HG02763 (cell line): ENCODE data around the gene LAMA1.

Experiments used
- ATAC-seq: cut with Tn5 transposase; IDR thresholded peaks from one replicate; pipeline ENCODE4 v1.9.1; 2021; ENCODE audit warnings: mild to moderate bottlenecking, moderate library complexity; ENCODE audit not compliant: unreplicated experiment

Gene LAMA1

GRCh38 chr18:7049951-7050350 lies 67.6 kb downstream of the LAMA1 start:
- ATAC-seq = no peak

- no peak for ATAC-seq
Measured at GRCh38 chr18:7048081-7048480, 69.5 kb downstream of the LAMA1 start.

- no peak for ATAC-seq
Measured at GRCh38 chr18:7047336-7047735, 70.3 kb downstream of the LAMA1 start.

GRCh38 chr18:7038330-7038851 lies 79.2 kb downstream of the LAMA1 start:
- no peak for ATAC-seq

- no peak for ATAC-seq
Measured at GRCh38 chr18:7037470-7037869, 80.1 kb downstream of the LAMA1 start.

- ATAC-seq = no peak
Measured at GRCh38 chr18:7035807-7036206, 81.8 kb downstream of the LAMA1 start.

- no peak for ATAC-seq
Measured at GRCh38 chr18:7034924-7035323, 82.7 kb downstream of the LAMA1 start.

GRCh38 chr18:7032537-7032936 lies 85.1 kb downstream of the LAMA1 start:
- no peak for ATAC-seq

GRCh38 chr18:7028625-7029024 lies 89.0 kb downstream of the LAMA1 start:
- no peak for ATAC-seq

- no peak for ATAC-seq
Measured at GRCh38 chr18:7025194-7025593, 92.4 kb downstream of the LAMA1 start.

- no peak for ATAC-seq
Measured at GRCh38 chr18:7023581-7023980, 94.0 kb downstream of the LAMA1 start.

- ATAC-seq = no peak
Measured at GRCh38 chr18:7023063-7023580, 94.5 kb downstream of the LAMA1 start.

GRCh38 chr18:7021994-7022840 lies 95.4 kb downstream of the LAMA1 start:
- no peak for ATAC-seq

GRCh38 chr18:7020995-7021777 lies 96.4 kb downstream of the LAMA1 start:
- no peak for ATAC-seq

- no peak for ATAC-seq
Measured at GRCh38 chr18:7017013-7017412, 100.6 kb downstream of the LAMA1 start.

- no peak for ATAC-seq
Measured at GRCh38 chr18:7011142-7011541, 106.5 kb downstream of the LAMA1 start.

- ATAC-seq = no peak
Measured at GRCh38 chr18:7004009-7004408, 113.6 kb downstream of the LAMA1 start.

- ATAC-seq = no peak
Measured at GRCh38 chr18:7002107-7002506, 115.5 kb downstream of the LAMA1 start.

- no peak for ATAC-seq
Measured at GRCh38 chr18:7000484-7001096, 117.0 kb downstream of the LAMA1 start.

- ATAC-seq = no peak
Measured at GRCh38 chr18:6997808-6998207, 119.8 kb downstream of the LAMA1 start.

- no peak for ATAC-seq
Measured at GRCh38 chr18:6994771-6995430, 122.7 kb downstream of the LAMA1 start.
